ENCODE measurements around the gene SUZ12. TPM values are rescaled to one million over a fixed set of nuclear protein-coding genes. Genes with fewer than 3 reads are reported as not detected.

SUZ12 gene
- total and polyA plus RNA-seq, 2 of the 4 experiments (the other 2 are of a cell fraction): 12.2 to 12.3 TPM

GRCh38 chr17:32020943-32021614 is 84.3 kb downstream of the SUZ12 start:
- no peak overlapping the region for H2BK120ac ChIP-seq (ENCODE audit: low read depth, low read length)
- peaks cover 2% of the 10 kb centered on the region; the same call in 1 of the 2 replicates for H4K20me1 ChIP-seq (ENCODE audit: insufficient read depth, low read length)
- no peak overlapping the region for H3K4me3 ChIP-seq (ENCODE audit: insufficient read depth, low read depth, low read length)
- H2BK15ac ChIP-seq (ENCODE audit: low read depth, low read length): no peak overlapping the region
- no peak overlapping the region for H3K23ac ChIP-seq (ENCODE audit: low read depth, low read length)
- H3K36me3 ChIP-seq (ENCODE audit: control insufficient read depth, insufficient read depth, low read length): peaks cover 19% of the 10 kb centered on the region
- ChIA-PET POLR2A (ENCODE audit: unreplicated experiment) (no interaction called here), CTCF (no interaction called here)
- ATAC-seq (ENCODE audit: low read depth) (no peak), DNase-seq (no peak)
- whole genome bisulfite sequencing, 2 experiments (ENCODE audit: extremely low coverage in 2 of 2, insufficient read length in 1 of 2): 85% methylated on average over 7 of the region's 16 CpGs; no CpG with 5 or more reads in 1 of the 2 experiments
- no peak overlapping the region for H3K9ac ChIP-seq (ENCODE audit: low read depth, low read length)
- TF ChIP-seq POLR2A (IDR thresholded peaks at IDR 0.05; ENCODE audit: low read depth, low read length) (no peak), MAZ (IDR thresholded peaks at IDR 0.05; ENCODE audit: borderline replicate concordance, low read depth, low read length) (no peak), CEBPB (IDR thresholded peaks at IDR 0.05; ENCODE audit: low read depth, low read length) (no peak), MAFK (IDR thresholded peaks at IDR 0.05; ENCODE audit: low read depth, low read length) (no peak), NFE2L2 (IDR thresholded peaks at IDR 0.05; ENCODE audit: low read depth, low read length) (no peak), USF2 (IDR thresholded peaks at IDR 0.05; ENCODE audit: low read depth, low read length) (no peak), CHD1 (IDR thresholded peaks at IDR 0.05; ENCODE audit: low read depth, low read length) (no peak), CTCF (conservative IDR thresholded peaks at IDR 0.05; ENCODE audit: low read depth, low read length) (no peak), MXI1 (IDR thresholded peaks at IDR 0.05; ENCODE audit: borderline replicate concordance, low read depth, low read length) (no peak), SMC3 (IDR thresholded peaks at IDR 0.05; ENCODE audit: low read depth, low read length) (no peak), RAD21 (IDR thresholded peaks at IDR 0.05; ENCODE audit: low read length) (no peak), FOS (IDR thresholded peaks at IDR 0.05; ENCODE audit: low read depth, low read length) (no peak), RCOR1 (IDR thresholded peaks at IDR 0.05; ENCODE audit: insufficient replicate concordance, low read length) (no peak)
- H4K5ac ChIP-seq (ENCODE audit: low read depth, low read length): no peak overlapping the region
- no peak overlapping the region for H3K27ac ChIP-seq (ENCODE audit: insufficient read depth, low read length)
- no peak overlapping the region for H3K14ac ChIP-seq (replicated peaks; ENCODE audit: low read depth, low read length)
- no peak overlapping the region for H2AK5ac ChIP-seq (ENCODE audit: low read depth, low read length)
- no peaks in the 10 kb centered on the region for H3K9me3 ChIP-seq (ENCODE audit: control insufficient read depth, insufficient read depth, low read length)
- H3K18ac ChIP-seq (ENCODE audit: low read depth, low read length): no peak overlapping the region
- no peaks in the 10 kb centered on the region for H3K4me1 ChIP-seq (ENCODE audit: control insufficient read depth, insufficient read depth, low read length)
- H3K4me2 ChIP-seq (ENCODE audit: low read depth, low read length): no peak overlapping the region
- intact Hi-C loops (cut with micrococcal nuclease): no loop called here
- no peak overlapping the region for H2AK9ac ChIP-seq (replicated peaks; ENCODE audit: low read depth, low read length, poor library complexity)
- no peak overlapping the region for H2BK5ac ChIP-seq (ENCODE audit: low read depth, low read length, poor library complexity, severe bottlenecking)
- H2AFZ ChIP-seq (replicated peaks; ENCODE audit: low read length, poor library complexity): no peak overlapping the region
- H3K9me1 ChIP-seq (ENCODE audit: insufficient read depth, low read length): no peaks in the 10 kb centered on the region
- no peaks in the 10 kb centered on the region for H3K27me3 ChIP-seq (ENCODE audit: control insufficient read depth, insufficient read depth, low read length)
- in situ Hi-C loops (cut with MboI; ENCODE audit: low sequenced_read_pairs): no loop called here
- dilution Hi-C loops (cut with HindIII; ENCODE audit: low sequenced_read_pairs, unreplicated experiment): no loop called here
- no TSS peak for BruUV-seq (replicated peaks)
- H3K56ac ChIP-seq (ENCODE audit: extremely low read depth, insufficient read depth, low read length): no peak overlapping the region
- no peak overlapping the region for H3K4ac ChIP-seq (ENCODE audit: low read depth, low read length)
- H4K8ac ChIP-seq (ENCODE audit: low read depth in 2 of 2, low read length in 2 of 2): no peak overlapping the region
- no peak overlapping the region for H2BK20ac ChIP-seq (ENCODE audit: low read depth, low read length)
- H3K79me1 ChIP-seq (ENCODE audit: low read depth in 1 of 2, low read length in 2 of 2): peaks cover 10 to 11% of the 10 kb centered on the region in 2 experiments; a peak in 3 of 4 replicates
- H4K91ac ChIP-seq (ENCODE audit: insufficient read depth, low read depth, low read length): no peak overlapping the region

All from IMR-90 (cell line).